Muscle layer of colon (tissue), 2 donors: ENCODE measurements around the gene TNFRSF21.
"Not testable (repeated sequence)": the region's sequence is repeated elsewhere in the genome, so short reads cannot be mapped to it uniquely, and the experiment has no call there.

Experiments
- H3K27ac ChIP-seq: one replicate; pipeline ENCODE4 v1.7.0; 2013; ENCODE audit warnings: low read depth, mild to moderate bottlenecking, low read length, moderate library complexity
- H3K27me3 ChIP-seq, 2 donors: one replicate each; pipeline ENCODE4 v1.7.0; 2013; ENCODE audit warnings: low read length in 2 of 2, mild to moderate bottlenecking in 2 of 2; ENCODE audit not compliant: insufficient read depth in 2 of 2, control insufficient read depth in 1 of 2
- H3K36me3 ChIP-seq: one replicate; pipeline ENCODE4 v1.7.0; 2013; ENCODE audit warnings: mild to moderate bottlenecking, low read length; ENCODE audit not compliant: insufficient read depth
- H3K4me1 ChIP-seq: one replicate; pipeline ENCODE4 v1.7.0; 2013; ENCODE audit warnings: mild to moderate bottlenecking, low read length; ENCODE audit not compliant: insufficient read depth
- H3K4me3 ChIP-seq, 2 donors: one replicate each; pipeline ENCODE4 v1.7.0; 2013; ENCODE audit warnings: low read length in 2 of 2, low read depth in 1 of 2, mild to moderate bottlenecking in 1 of 2, moderate library complexity in 1 of 2
- H3K9ac ChIP-seq: one replicate; pipeline ENCODE4 v1.7.0; 2013; ENCODE audit warnings: low read length
- H3K9me3 ChIP-seq: one replicate; pipeline ENCODE4 v1.7.0; 2013; ENCODE audit warnings: mild to moderate bottlenecking, low read length
- donor health status: abdominal sarcoma.
- donor health status: Adenocarcinoma of cecum.

TNFRSF21 gene

GRCh38 chr6:47235421-47235820, 74.3 kb downstream of the TNFRSF21 start:
- no peak overlapping the region for H3K4me3 ChIP-seq
- H3K36me3 ChIP-seq: no peaks in the 10 kb centered on the region
- no peaks in the 10 kb centered on the region for H3K27me3 ChIP-seq
- H3K9me3 ChIP-seq: no peaks in the 10 kb centered on the region
- H3K27ac ChIP-seq: no peak overlapping the region
- no peak overlapping the region for H3K9ac ChIP-seq
- peaks cover 14% of the 10 kb centered on the region for H3K4me1 ChIP-seq

- H3K27me3 ChIP-seq: no peaks in the 10 kb centered on the region
These were observed 75.3 kb downstream of the TNFRSF21 start for GRCh38 chr6:47234266-47234933.

GRCh38 chr6:47231151-47231550, 78.6 kb downstream of the TNFRSF21 start:
- Histone ChIP-seq H3K9ac (no peak overlapping the region), H3K27me3 (no peaks in the 10 kb centered on the region), H3K27ac (no peak overlapping the region), H3K36me3 (no peaks in the 10 kb centered on the region), H3K4me3 (no peak overlapping the region), H3K9me3 (no peaks in the 10 kb centered on the region), H3K4me1 (peaks cover 6% of the 10 kb centered on the region)

More at GRCh38 chr6:47234266-47234933, 75.3 kb downstream of the TNFRSF21 start:
- Histone ChIP-seq H3K9me3 (no peaks in the 10 kb centered on the region), H3K9ac (no peak overlapping the region), H3K4me3 (no peak overlapping the region), H3K27ac (no peak overlapping the region), H3K4me1 (peaks cover 14% of the 10 kb centered on the region), H3K36me3 (no peaks in the 10 kb centered on the region)

- Histone ChIP-seq H3K27ac (no peak overlapping the region), H3K4me3 (no peak overlapping the region), H3K9me3 (no peaks in the 10 kb centered on the region), H3K36me3 (no peaks in the 10 kb centered on the region), H3K4me1 (no peaks in the 10 kb centered on the region), H3K27me3 (no peaks in the 10 kb centered on the region), H3K9ac (no peak overlapping the region)
These were observed 79.1 kb downstream of the TNFRSF21 start for GRCh38 chr6:47230579-47230978.

- Histone ChIP-seq H3K4me1 (no peaks in the 10 kb centered on the region), H3K27ac (no peak overlapping the region), H3K4me3 (no peak overlapping the region), H3K27me3 (no peaks in the 10 kb centered on the region), H3K36me3 (no peaks in the 10 kb centered on the region), H3K9me3 (no peaks in the 10 kb centered on the region), H3K9ac (no peak overlapping the region)
These were observed 80.5 kb downstream of the TNFRSF21 start for GRCh38 chr6:47229255-47229654.

- not testable (repeated sequence) for H3K36me3 ChIP-seq, H3K27ac ChIP-seq, H3K4me1 ChIP-seq, H3K27me3 ChIP-seq, H3K9ac ChIP-seq, H3K4me3 ChIP-seq, H3K9me3 ChIP-seq
These were observed 81.6 kb downstream of the TNFRSF21 start for GRCh38 chr6:47228093-47228492.

GRCh38 chr6:47223251-47223650, 86.5 kb downstream of the TNFRSF21 start:
- not testable (repeated sequence) for H3K9me3 ChIP-seq, H3K9ac ChIP-seq, H3K4me1 ChIP-seq, H3K4me3 ChIP-seq, H3K27ac ChIP-seq, H3K27me3 ChIP-seq, H3K36me3 ChIP-seq

- H3K9me3 ChIP-seq: no peaks in the 10 kb centered on the region
- no peaks in the 10 kb centered on the region for H3K36me3 ChIP-seq
- H3K27me3 ChIP-seq: no peaks in the 10 kb centered on the region
- no peak overlapping the region for H3K27ac ChIP-seq
- H3K4me3 ChIP-seq: no peak overlapping the region
- no peak overlapping the region for H3K9ac ChIP-seq
- H3K4me1 ChIP-seq: no peaks in the 10 kb centered on the region
These were observed 88.1 kb downstream of the TNFRSF21 start for GRCh38 chr6:47221565-47221964.

- H3K27me3 ChIP-seq: no peaks in the 10 kb centered on the region
- H3K4me1 ChIP-seq: peaks cover 32% of the 10 kb centered on the region
- no peaks in the 10 kb centered on the region for H3K36me3 ChIP-seq
- H3K9me3 ChIP-seq: no peaks in the 10 kb centered on the region
- no peak overlapping the region for H3K27ac ChIP-seq
- H3K4me3 ChIP-seq: no peak overlapping the region
- no peak overlapping the region for H3K9ac ChIP-seq
These were observed 100.1 kb downstream of the TNFRSF21 start for GRCh38 chr6:47209632-47210031.

- Histone ChIP-seq H3K4me1 (peaks cover 41% of the 10 kb centered on the region), H3K36me3 (no peaks in the 10 kb centered on the region), H3K4me3 (no peak overlapping the region), H3K9ac (no peak overlapping the region), H3K27me3 (no peaks in the 10 kb centered on the region), H3K9me3 (no peaks in the 10 kb centered on the region), H3K27ac (peak overlapping the region; percentile 17)
These were observed 102.4 kb downstream of the TNFRSF21 start for GRCh38 chr6:47207261-47207660.

- H3K27ac ChIP-seq: peak overlapping the region; percentile 17
- H3K4me3 ChIP-seq: no peak overlapping the region
- H3K4me1 ChIP-seq: peaks cover 41% of the 10 kb centered on the region
- H3K27me3 ChIP-seq: no peaks in the 10 kb centered on the region
- no peaks in the 10 kb centered on the region for H3K9me3 ChIP-seq
- no peaks in the 10 kb centered on the region for H3K36me3 ChIP-seq
- H3K9ac ChIP-seq: no peak overlapping the region
These were observed 103.1 kb downstream of the TNFRSF21 start for GRCh38 chr6:47206626-47207025.

GRCh38 chr6:47203938-47204611, 105.6 kb downstream of the TNFRSF21 start:
- Histone ChIP-seq H3K9me3 (no peaks in the 10 kb centered on the region), H3K27ac (no peak overlapping the region), H3K4me1 (peaks cover 41% of the 10 kb centered on the region), H3K36me3 (no peaks in the 10 kb centered on the region), H3K4me3 (no peak overlapping the region), H3K27me3 (no peaks in the 10 kb centered on the region), H3K9ac (no peak overlapping the region)
